HFFc6 (cell line): ENCODE results near the gene PGBD2. TPM values are rescaled to one million over a fixed set of nuclear protein-coding genes. Genes with fewer than 3 reads are reported as not detected.

ENCODE experiments used
- DNase-seq: peaks from one replicate; pipeline ENCODE4 v3.0.0-alpha.2; 2018
- H3K27ac Mint-ChIP-seq: 2 replicates; pipeline ENCODE4 v1.8.0; 2020; ENCODE audit warnings: mild to moderate bottlenecking, mixed read lengths
- H3K27me3 Mint-ChIP-seq: 2 replicates; pipeline ENCODE4 v1.8.0; 2021; ENCODE audit warnings: mild to moderate bottlenecking, moderate library complexity, mixed read lengths; ENCODE audit not compliant: insufficient read depth
- H3K36me3 Mint-ChIP-seq: 2 replicates; pipeline ENCODE4 v1.8.0; 2021; ENCODE audit warnings: low read depth, mixed read lengths
- H3K4me1 Mint-ChIP-seq: 2 replicates; pipeline ENCODE4 v1.8.0; 2020; ENCODE audit warnings: low read depth, mixed read lengths
- H3K4me3 Mint-ChIP-seq: 2 replicates; pipeline ENCODE4 v1.8.0; 2020; ENCODE audit warnings: mild to moderate bottlenecking, moderate library complexity, mixed read lengths
- H3K9me3 Mint-ChIP-seq: 2 replicates; pipeline ENCODE4 v1.8.0; 2020; ENCODE audit warnings: mild to moderate bottlenecking, mixed read lengths
- CTCF ChIP-seq: fragments of 200-600 bp; sonication (generic); IDR thresholded peaks from 2 replicates; pipeline ENCODE4 v1.5.0; 2021; ENCODE audit warnings: antibody characterized with exemption, mild to moderate bottlenecking
- total RNA-seq, 6 experiments: library from RNA; stranded (reverse); fragmentation: NEBNext Ultra II Directional; extraction: Animal tissue kit (Norgen Biotek cat#: 25700); gene quantifications; 2 replicates in 1 of 6; 3 replicates in 5 of 6; pipeline ENCODE4 v1.2.3, GENCODE V29; 2021

Gene PGBD2
- total RNA-seq, 6 experiments from 2014 or later, result 3.4 to 4.7 (median 3.6) TPM

GRCh38 chr1:248892590-248892989, 13.4 kb upstream of the PGBD2 start:
- Mint-ChIP-seq H3K36me3 (no peaks in the 10 kb centered on the region), H3K9me3 (no peaks in the 10 kb centered on the region), H3K27me3 (peaks cover 9% of the 10 kb centered on the region), H3K27ac (no peak overlapping the region), H3K4me3 (no peak overlapping the region), H3K4me1 (no peaks in the 10 kb centered on the region)
- no peak for DNase-seq
- TF ChIP-seq CTCF, result no peak

GRCh38 chr1:248894837-248895236, 11.2 kb upstream of the PGBD2 start:
- Mint-ChIP-seq H3K9me3 (no peaks in the 10 kb centered on the region), H3K4me3 (no peak overlapping the region), H3K27me3 (peaks cover 14% of the 10 kb centered on the region), H3K36me3 (no peaks in the 10 kb centered on the region), H3K27ac (no peak overlapping the region), H3K4me1 (no peaks in the 10 kb centered on the region)
- TF ChIP-seq CTCF, result no peak
- no peak for DNase-seq

- H3K4me3 Mint-ChIP-seq, result no peak overlapping the region
- H3K27ac Mint-ChIP-seq, result no peak overlapping the region
- peaks cover 19% of the 10 kb centered on the region for H3K27me3 Mint-ChIP-seq
- no peaks in the 10 kb centered on the region for H3K9me3 Mint-ChIP-seq
- no peak for TF ChIP-seq CTCF
- no peaks in the 10 kb centered on the region for H3K36me3 Mint-ChIP-seq
- H3K4me1 Mint-ChIP-seq, result no peaks in the 10 kb centered on the region
- no peak for DNase-seq
Observed at GRCh38 chr1:248897412-248898337, 8.4 kb upstream of the PGBD2 start.

DNA sequence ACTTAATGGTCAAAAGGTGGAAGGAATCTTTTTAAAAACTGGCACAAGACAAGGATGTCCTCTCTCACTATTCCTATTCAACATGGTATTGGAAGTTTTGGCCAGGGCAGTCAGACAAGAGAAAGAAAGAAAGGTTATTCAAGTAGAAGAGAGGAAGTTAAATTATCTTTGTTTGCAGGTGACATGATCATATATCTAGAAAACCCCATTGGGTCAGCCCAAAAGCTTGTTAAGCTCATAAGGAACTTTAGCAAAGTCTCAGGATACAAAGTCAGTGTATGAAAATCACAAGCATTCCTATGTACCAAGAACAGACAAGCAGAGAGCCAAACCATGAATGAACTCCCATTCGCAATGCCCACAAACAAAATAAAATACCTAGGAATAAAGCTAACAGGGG, 5.4 kb upstream of the PGBD2 start:
- Mint-ChIP-seq H3K27ac (no peak overlapping the region), H3K36me3 (no peaks in the 10 kb centered on the region), H3K9me3 (no peaks in the 10 kb centered on the region), H3K4me3 (no peak overlapping the region), H3K27me3 (peaks cover 17% of the 10 kb centered on the region), H3K4me1 (no peaks in the 10 kb centered on the region)
- no peak for TF ChIP-seq CTCF
- no peak for DNase-seq

- DNase-seq, result no peak
- TF ChIP-seq CTCF, result no peak
- no peak overlapping the region for H3K27ac Mint-ChIP-seq
- H3K36me3 Mint-ChIP-seq, result no peaks in the 10 kb centered on the region
- H3K4me3 Mint-ChIP-seq, result no peak overlapping the region
- peaks cover 15% of the 10 kb centered on the region for H3K27me3 Mint-ChIP-seq
- H3K9me3 Mint-ChIP-seq, result no peaks in the 10 kb centered on the region
- H3K4me1 Mint-ChIP-seq, result no peaks in the 10 kb centered on the region
Observed at GRCh38 chr1:248901578-248901977, 4.5 kb upstream of the PGBD2 start.
